Breast epithelium (tissue), 4 donors: Measurements from ENCODE around the gene PRDM16. TPM values are rescaled to one million over a fixed set of nuclear protein-coding genes. Genes with fewer than 3 reads are reported as not detected.

Experiments
- DNase-seq, 2 donors: peaks; one replicate each; pipeline ENCODE4 v3.0.0-alpha.2; 2019; ENCODE audit warnings: low spot score in 2 of 2
- H3K27ac ChIP-seq, 2 donors: fragments of 200-600 bp; sonication (generic) in 1 of 2; one replicate each; pipeline ENCODE4 v1.5.1; 2016 to 2019; ENCODE audit warnings: mild to moderate bottlenecking in 1 of 2
- H3K27me3 ChIP-seq, 2 donors: fragments of 200-600 bp; sonication (generic) in 1 of 2; one replicate each; pipeline versions ENCODE4 v1.5.1 to v1.6.0; 2017 to 2019; ENCODE audit warnings: control low read depth in 1 of 2, mild to moderate bottlenecking in 1 of 2
- H3K36me3 ChIP-seq: fragments of 200-600 bp; one replicate; pipeline ENCODE4 v1.5.1; 2019
- H3K4me1 ChIP-seq, 2 donors: fragments of 200-600 bp; sonication (generic); one replicate each; pipeline ENCODE4 v1.5.1; 2016 to 2019; ENCODE audit warnings: control low read depth in 1 of 2
- H3K4me3 ChIP-seq, 3 donors: fragments of 200-600 bp; sonication (generic); 1 replicate in 2 of 3; 2 replicates in 1 of 3; pipeline ENCODE4 v1.5.1; 2016 to 2019; ENCODE audit warnings: mild to moderate bottlenecking in 3 of 3, moderate library complexity in 2 of 3
- H3K9me3 ChIP-seq, 2 donors: fragments of 200-600 bp; sonication (generic) in 1 of 2; one replicate each; pipeline ENCODE4 v1.5.1; 2016 to 2019; ENCODE audit warnings: control low read depth in 1 of 2
- POLR2A ChIP-seq: fragments of 450-650 bp; IDR thresholded peaks from one replicate; pipeline ENCODE4 v1.6.1; 2016; ENCODE audit warnings: antibody characterized with exemption, mild to moderate bottlenecking, moderate library complexity
- POLR2AphosphoS5 ChIP-seq, 3 donors: sonication (generic); formaldehyde crosslinking; IDR thresholded peaks; one replicate each; pipeline ENCODE4 v1.6.1; 2017; ENCODE audit warnings: antibody characterized with exemption in 3 of 3
- intact Hi-C: fragments of 100-400 bp; cut with DNase I; formaldehyde crosslinking; loops from one replicate; pipeline ENCODE4 v1.15.1; 2023; ENCODE audit warnings: low total_unique reads
- total RNA-seq, 3 donors: library from RNA; depleted of rRNA; stranded (reverse); fragments of >200 nt; gene quantifications; one replicate each; pipeline ENCODE4 v1.1.0, GENCODE V29; 2016
- TF ChIP-seq, protein P1 (sequence below), 3 donors: fragments of 450-650 bp; IDR thresholded peaks; one replicate each; pipeline ENCODE4 v1.5.1; 2016 to 2017; ENCODE audit warnings: antibody characterized with exemption in 3 of 3, mild to moderate bottlenecking in 3 of 3, moderate library complexity in 3 of 3

PRDM16 gene
- total RNA-seq, 3 donors from 2014 or later, result 0.48 to 3.8 (median 3.6) TPM

- no peaks in the 10 kb centered on the region for H3K36me3 ChIP-seq
- DNase-seq, result peak in 1 of 2 donors; percentile 35
- no peak overlapping the region for H3K4me3 ChIP-seq
- H3K27me3 ChIP-seq, result peaks cover 0 to 62% of the 10 kb centered on the region in 2 donors
- no peak overlapping the region for H3K27ac ChIP-seq
- intact Hi-C loops, result no loop called here
- TF ChIP-seq POLR2AphosphoS5 (IDR thresholded peaks at IDR 0.05), result no peak
- TF ChIP-seq, protein P1, sequence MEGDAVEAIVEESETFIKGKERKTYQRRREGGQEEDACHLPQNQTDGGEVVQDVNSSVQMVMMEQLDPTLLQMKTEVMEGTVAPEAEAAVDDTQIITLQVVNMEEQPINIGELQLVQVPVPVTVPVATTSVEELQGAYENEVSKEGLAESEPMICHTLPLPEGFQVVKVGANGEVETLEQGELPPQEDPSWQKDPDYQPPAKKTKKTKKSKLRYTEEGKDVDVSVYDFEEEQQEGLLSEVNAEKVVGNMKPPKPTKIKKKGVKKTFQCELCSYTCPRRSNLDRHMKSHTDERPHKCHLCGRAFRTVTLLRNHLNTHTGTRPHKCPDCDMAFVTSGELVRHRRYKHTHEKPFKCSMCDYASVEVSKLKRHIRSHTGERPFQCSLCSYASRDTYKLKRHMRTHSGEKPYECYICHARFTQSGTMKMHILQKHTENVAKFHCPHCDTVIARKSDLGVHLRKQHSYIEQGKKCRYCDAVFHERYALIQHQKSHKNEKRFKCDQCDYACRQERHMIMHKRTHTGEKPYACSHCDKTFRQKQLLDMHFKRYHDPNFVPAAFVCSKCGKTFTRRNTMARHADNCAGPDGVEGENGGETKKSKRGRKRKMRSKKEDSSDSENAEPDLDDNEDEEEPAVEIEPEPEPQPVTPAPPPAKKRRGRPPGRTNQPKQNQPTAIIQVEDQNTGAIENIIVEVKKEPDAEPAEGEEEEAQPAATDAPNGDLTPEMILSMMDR (IDR thresholded peaks at IDR 0.05), result no peak
- no peak for TF ChIP-seq POLR2A
- no peaks in the 10 kb centered on the region for H3K4me1 ChIP-seq
- H3K9me3 ChIP-seq, result no peaks in the 10 kb centered on the region
These were observed 30.3 kb upstream of the PRDM16 start for GRCh38 chr1:3038571-3039181.

- no peak for TF ChIP-seq POLR2A
- TF ChIP-seq, protein P1 (IDR thresholded peaks at IDR 0.05), result no peak
- no peak for TF ChIP-seq POLR2AphosphoS5 (IDR thresholded peaks at IDR 0.05)
- H3K4me3 ChIP-seq, result no peak overlapping the region
- H3K36me3 ChIP-seq, result no peaks in the 10 kb centered on the region
- no peaks in the 10 kb centered on the region for H3K9me3 ChIP-seq
- H3K27me3 ChIP-seq, result peaks cover 0 to 63% of the 10 kb centered on the region in 2 donors
- peak in 1 of 2 donors; percentile 31 for DNase-seq
- no peaks in the 10 kb centered on the region for H3K4me1 ChIP-seq
- intact Hi-C loops, result no loop called here
- H3K27ac ChIP-seq, result no peak overlapping the region
These were observed 29.0 kb upstream of the PRDM16 start for GRCh38 chr1:3040004-3040403.

DNA sequence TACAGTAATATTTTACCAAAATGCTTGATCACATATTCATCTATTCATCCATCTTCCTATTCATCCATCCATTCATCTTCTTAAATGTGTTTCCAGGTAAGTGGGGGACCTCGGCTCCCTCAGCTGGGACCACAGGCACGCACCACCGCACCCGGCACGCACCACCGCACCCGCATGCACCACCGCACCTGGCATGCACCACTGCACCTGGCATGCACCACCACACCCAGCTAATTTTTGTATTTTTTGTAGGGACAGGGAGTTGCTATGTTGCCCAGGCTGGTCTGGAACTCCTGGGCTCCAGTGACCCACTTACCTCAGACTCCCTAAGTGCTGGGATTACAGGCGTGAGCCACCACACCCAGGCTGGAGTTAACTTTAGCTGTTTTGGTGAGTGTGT, 26.5 kb upstream of the PRDM16 start:
- Histone ChIP-seq H3K27me3 (peaks cover 0 to 52% of the 10 kb centered on the region in 2 donors), H3K4me3 (no peak overlapping the region), H3K36me3 (no peaks in the 10 kb centered on the region), H3K27ac (no peak overlapping the region), H3K4me1 (no peaks in the 10 kb centered on the region), H3K9me3 (no peaks in the 10 kb centered on the region)
- TF ChIP-seq POLR2A (no peak), POLR2AphosphoS5 (IDR thresholded peaks at IDR 0.05) (no peak)
- TF ChIP-seq, protein P1 (IDR thresholded peaks at IDR 0.05), result no peak
- DNase-seq, result no peak
- intact Hi-C loops, result no loop called here

- Histone ChIP-seq H3K9me3 (no peaks in the 10 kb centered on the region), H3K4me1 (no peaks in the 10 kb centered on the region), H3K36me3 (no peaks in the 10 kb centered on the region), H3K4me3 (no peak overlapping the region), H3K27ac (no peak overlapping the region), H3K27me3 (peaks cover 0 to 50% of the 10 kb centered on the region in 2 donors)
- intact Hi-C loops, result no loop called here
- TF ChIP-seq POLR2A, result no peak
- no peak for TF ChIP-seq POLR2AphosphoS5 (IDR thresholded peaks at IDR 0.05)
- TF ChIP-seq, protein P1 (IDR thresholded peaks at IDR 0.05), result no peak
- DNase-seq, result no peak
These were observed 19.8 kb upstream of the PRDM16 start for GRCh38 chr1:3049164-3049563.

GRCh38 chr1:3049905-3050304, 19.1 kb upstream of the PRDM16 start:
- Histone ChIP-seq H3K4me3 (no peak overlapping the region), H3K27me3 (peaks cover 0 to 54% of the 10 kb centered on the region in 2 donors), H3K27ac (no peak overlapping the region), H3K4me1 (no peaks in the 10 kb centered on the region), H3K36me3 (no peaks in the 10 kb centered on the region), H3K9me3 (no peaks in the 10 kb centered on the region)
- intact Hi-C loops, result no loop called here
- TF ChIP-seq POLR2A, result no peak
- TF ChIP-seq, protein P1 (IDR thresholded peaks at IDR 0.05), result no peak
- no peak for TF ChIP-seq POLR2AphosphoS5 (IDR thresholded peaks at IDR 0.05)
- DNase-seq, result peak in 1 of 2 donors; percentile 33
